ENCODE measurements around the gene DDO. TPM values are rescaled to one million over a fixed set of nuclear protein-coding genes. Genes with fewer than 3 reads are reported as not detected.
A peak's percentile ranks its signal among the peaks of the same experiment; 100 is the strongest.

Gene DDO
- total and polyA plus RNA-seq, 4 experiments from 2014 or later: not detected

GRCh38 chr6:110392727-110393126 lies 22.6 kb downstream of the DDO start:
- no peak for DNase-seq
- intact Hi-C loops (cut with micrococcal nuclease): no loop called here
- no peak overlapping the region for H3K27ac ChIP-seq (ENCODE audit: low read depth, low read length)
- no peaks in the 10 kb centered on the region for H3K36me3 Mint-ChIP-seq
- H3K36me3 ChIP-seq (ENCODE audit: insufficient read depth, low read length): no peaks in the 10 kb centered on the region
- no peak overlapping the region for H3K4me3 ChIP-seq (ENCODE audit: low read length in 2 of 2)
- H3K27me3 Mint-ChIP-seq: no peaks in the 10 kb centered on the region
- H3K9me3 Mint-ChIP-seq: no peaks in the 10 kb centered on the region
- no peaks in the 10 kb centered on the region for H3K9me3 ChIP-seq (ENCODE audit: control insufficient read depth in 1 of 2, low read length in 2 of 2)
- peaks cover 3 to 13% (median 11%) of the 10 kb centered on the region in 4 donors for H3K4me1 Mint-ChIP-seq
- H3K4me3 Mint-ChIP-seq: no peak overlapping the region
- no peaks in the 10 kb centered on the region for H3K4me1 ChIP-seq (ENCODE audit: insufficient read depth, low read length)
- H3K27me3 ChIP-seq (ENCODE audit: insufficient read depth, low read length): no peaks in the 10 kb centered on the region
- ChIA-PET POLR2A (ENCODE audit: partially characterized antibody) (no interaction called here), CTCF (ENCODE audit: partially characterized antibody) (interaction anchor here (0.8 to 5.8 kb wide), 5 partner anchors 12 to 690 kb away, joined by 3 to 53 read pairs (median 6); no protein-coding TSS in a partner anchor)
- no peak overlapping the region for H3K27ac Mint-ChIP-seq

DNA sequence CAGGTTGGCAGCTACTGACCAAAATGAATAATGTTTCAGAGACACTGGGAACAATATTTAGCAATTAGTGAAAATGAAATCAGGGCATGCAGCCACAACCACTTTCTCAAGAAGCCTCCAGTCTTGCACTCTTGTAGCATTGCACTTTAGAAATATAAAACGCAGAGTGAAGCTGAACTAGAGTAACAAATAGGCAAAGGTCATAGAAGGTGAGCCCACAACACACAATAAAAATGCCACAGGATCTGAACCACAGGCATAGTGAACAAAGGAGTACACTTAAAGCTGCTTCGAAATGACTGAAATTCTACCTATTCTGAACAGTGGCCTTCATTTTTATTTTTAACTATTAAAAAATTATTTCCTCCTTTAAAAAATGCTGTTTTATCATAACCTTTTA lies 25.0 kb downstream of the DDO start:
- no peaks in the 10 kb centered on the region for H3K36me3 Mint-ChIP-seq
- intact Hi-C loops (cut with micrococcal nuclease): loop anchor here (1.0 kb wide), 2 partner anchors 212 to 351 kb away; no protein-coding TSS in a partner anchor
- Histone ChIP-seq H3K4me3 (ENCODE audit: low read length in 2 of 2) (no peak overlapping the region), H3K27ac (ENCODE audit: low read depth, low read length) (no peak overlapping the region), H3K9me3 (ENCODE audit: control insufficient read depth in 1 of 2, low read length in 2 of 2) (no peaks in the 10 kb centered on the region), H3K36me3 (ENCODE audit: insufficient read depth, low read length) (no peaks in the 10 kb centered on the region), H3K27me3 (ENCODE audit: insufficient read depth, low read length) (no peaks in the 10 kb centered on the region), H3K4me1 (ENCODE audit: insufficient read depth, low read length) (no peaks in the 10 kb centered on the region)
- DNase-seq: no peak
- ChIA-PET CTCF (ENCODE audit: partially characterized antibody) (interaction anchor here (0.7 to 5.8 kb wide), 10 partner anchors 10 to 864 kb away, joined by 3 to 53 read pairs (median 4); partner anchors contain the start of genes CDC40 and WASF1), POLR2A (ENCODE audit: partially characterized antibody) (interaction anchor here (1.4 to 2.4 kb wide), 3 partner anchors 212 to 699 kb away, joined by 4 to 5 read pairs (median 4); partner anchors contain the start of genes AK9 and FIG4)
- no peak overlapping the region for H3K4me3 Mint-ChIP-seq
- no peaks in the 10 kb centered on the region for H3K9me3 Mint-ChIP-seq
- H3K27me3 Mint-ChIP-seq: no peaks in the 10 kb centered on the region
- H3K4me1 Mint-ChIP-seq: peaks cover 3 to 13% (median 11%) of the 10 kb centered on the region in 4 donors
- H3K27ac Mint-ChIP-seq: no peak overlapping the region

DNA sequence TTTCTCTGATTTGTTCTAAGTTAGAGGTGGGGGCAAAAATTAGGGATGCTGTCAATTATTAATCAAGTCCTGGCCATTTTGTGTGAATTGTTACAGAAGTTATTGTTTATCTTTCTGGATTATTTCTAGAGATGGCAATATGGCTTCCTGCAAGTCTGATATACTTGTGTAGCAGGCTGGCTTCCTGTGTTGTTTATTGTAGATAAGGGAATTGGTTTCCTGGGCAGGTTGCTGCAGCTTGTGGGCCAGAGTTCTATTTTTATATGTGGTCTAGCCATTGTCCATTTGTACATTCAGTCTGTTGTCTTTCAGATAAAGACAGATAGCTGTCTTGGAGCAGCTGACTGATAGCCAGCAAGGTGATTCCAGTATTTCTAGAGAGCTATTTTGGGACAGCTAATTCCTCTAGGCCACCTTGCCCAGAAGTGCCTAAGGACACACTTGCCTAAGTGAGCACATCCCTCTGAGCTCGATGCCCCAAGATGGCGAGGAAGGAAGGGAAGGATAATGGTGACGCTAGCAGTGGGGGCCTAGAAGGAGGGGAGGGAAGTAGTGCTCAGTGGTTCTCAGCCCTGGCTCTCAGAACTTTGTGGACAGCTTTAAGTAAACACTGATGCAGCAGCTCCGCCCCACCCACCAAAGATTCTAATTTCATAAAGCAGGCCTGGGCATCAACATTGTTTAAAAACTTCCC lies 25.5 kb downstream of the DDO start:
- Histone ChIP-seq H3K4me3 (ENCODE audit: low read length in 2 of 2) (no peak overlapping the region), H3K36me3 (ENCODE audit: insufficient read depth, low read length) (no peaks in the 10 kb centered on the region), H3K27me3 (ENCODE audit: insufficient read depth, low read length) (no peaks in the 10 kb centered on the region), H3K4me1 (ENCODE audit: insufficient read depth, low read length) (no peaks in the 10 kb centered on the region), H3K9me3 (ENCODE audit: control insufficient read depth in 1 of 2, low read length in 2 of 2) (no peaks in the 10 kb centered on the region), H3K27ac (ENCODE audit: low read depth, low read length) (no peak overlapping the region)
- Mint-ChIP-seq H3K27ac (peak overlapping the region in 2 of 7 donors; percentile 43 to 74), H3K4me3 (peak overlapping the region in 1 of 8 donors; percentile 7), H3K27me3 (no peaks in the 10 kb centered on the region), H3K36me3 (no peaks in the 10 kb centered on the region), H3K9me3 (no peaks in the 10 kb centered on the region), H3K4me1 (peaks cover 3 to 13% (median 11%) of the 10 kb centered on the region in 4 donors)
- POLR2A ChIA-PET (ENCODE audit: partially characterized antibody): interaction anchor here (1.4 to 2.4 kb wide), 3 partner anchors 211 to 699 kb away, joined by 4 to 5 read pairs (median 4); partner anchors contain the start of genes AK9 and FIG4
- intact Hi-C loops (cut with micrococcal nuclease): loop anchor here (1.0 kb wide), 2 partner anchors 212 to 351 kb away; no protein-coding TSS in a partner anchor
- DNase-seq: no peak
- CTCF ChIA-PET (ENCODE audit: partially characterized antibody): interaction anchor here (0.6 to 5.8 kb wide), 7 partner anchors 9 to 1753 kb away, joined by 3 to 53 read pairs (median 6); partner anchors contain the start of genes CDC40 and WASF1

DNA sequence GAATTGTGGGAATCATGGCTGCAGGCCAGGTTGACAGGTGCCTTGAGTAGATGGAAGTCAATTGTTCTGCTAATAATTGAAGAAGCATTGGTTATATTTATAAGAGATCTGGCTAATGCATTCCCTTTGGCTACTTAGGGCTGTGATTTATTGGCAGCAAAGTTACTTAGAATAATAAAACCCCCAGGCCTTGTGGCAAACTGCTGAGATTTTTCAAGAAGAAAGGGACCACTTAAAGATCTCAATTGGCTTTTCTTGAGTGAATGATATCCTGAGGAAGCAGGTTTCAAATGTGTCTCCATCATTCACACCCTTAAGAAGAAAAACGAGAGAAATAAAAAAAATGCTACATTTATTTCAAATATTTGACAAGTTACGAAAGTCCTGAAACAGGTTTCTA lies 27.4 kb downstream of the DDO start:
- intact Hi-C loops (cut with micrococcal nuclease): no loop called here
- POLR2A ChIA-PET (ENCODE audit: partially characterized antibody): no interaction called here
- no peaks in the 10 kb centered on the region for H3K36me3 Mint-ChIP-seq

GRCh38 chr6:110385458-110385863 lies 29.9 kb downstream of the DDO start:
- no peaks in the 10 kb centered on the region for H3K9me3 ChIP-seq (ENCODE audit: control insufficient read depth in 1 of 2, low read length in 2 of 2)
- Mint-ChIP-seq H3K27ac (no peak overlapping the region), H3K9me3 (peaks cover 0 to 4% (median 0%) of the 10 kb centered on the region in 8 donors), H3K27me3 (peaks cover 0 to 3% of the 10 kb centered on the region in 2 donors), H3K4me3 (no peak overlapping the region), H3K36me3 (no peaks in the 10 kb centered on the region), H3K4me1 (peaks cover 1 to 9% (median 7%) of the 10 kb centered on the region in 4 donors)
- no peaks in the 10 kb centered on the region for H3K27me3 ChIP-seq (ENCODE audit: insufficient read depth, low read length)
- intact Hi-C loops (cut with micrococcal nuclease): no loop called here
- H3K4me3 ChIP-seq (ENCODE audit: low read length in 2 of 2): no peak overlapping the region
- no peaks in the 10 kb centered on the region for H3K4me1 ChIP-seq (ENCODE audit: insufficient read depth, low read length)
- H3K27ac ChIP-seq (ENCODE audit: low read depth, low read length): no peak overlapping the region
- ChIA-PET POLR2A (ENCODE audit: partially characterized antibody) (no interaction called here), CTCF (ENCODE audit: partially characterized antibody) (interaction anchor here (0.9 to 1.7 kb wide), 4 partner anchors 8 to 346 kb away, joined by 3 to 5 read pairs (median 4); no protein-coding TSS in a partner anchor)
- H3K36me3 ChIP-seq (ENCODE audit: insufficient read depth, low read length): no peaks in the 10 kb centered on the region
- no peak for DNase-seq

More for the DNA sequence above, 27.4 kb downstream of the DDO start:
- Mint-ChIP-seq H3K9me3 (peaks cover 0 to 2% (median 0%) of the 10 kb centered on the region in 8 donors), H3K27me3 (no peaks in the 10 kb centered on the region), H3K4me3 (no peak overlapping the region), H3K4me1 (peaks cover 3 to 13% (median 11%) of the 10 kb centered on the region in 4 donors), H3K27ac (no peak overlapping the region)
- no peaks in the 10 kb centered on the region for H3K36me3 ChIP-seq (ENCODE audit: insufficient read depth, low read length)
- H3K27me3 ChIP-seq (ENCODE audit: insufficient read depth, low read length): no peaks in the 10 kb centered on the region
- DNase-seq: no peak
- H3K27ac ChIP-seq (ENCODE audit: low read depth, low read length): no peak overlapping the region
- H3K4me1 ChIP-seq (ENCODE audit: insufficient read depth, low read length): no peaks in the 10 kb centered on the region
- CTCF ChIA-PET (ENCODE audit: partially characterized antibody): interaction anchor here (4.6 kb wide), 1 partner anchor 349 kb away, joined by 53 read pairs; no protein-coding TSS in a partner anchor
- no peak overlapping the region for H3K4me3 ChIP-seq (ENCODE audit: low read length in 2 of 2)
- H3K9me3 ChIP-seq (ENCODE audit: control insufficient read depth in 1 of 2, low read length in 2 of 2): no peaks in the 10 kb centered on the region

DNA sequence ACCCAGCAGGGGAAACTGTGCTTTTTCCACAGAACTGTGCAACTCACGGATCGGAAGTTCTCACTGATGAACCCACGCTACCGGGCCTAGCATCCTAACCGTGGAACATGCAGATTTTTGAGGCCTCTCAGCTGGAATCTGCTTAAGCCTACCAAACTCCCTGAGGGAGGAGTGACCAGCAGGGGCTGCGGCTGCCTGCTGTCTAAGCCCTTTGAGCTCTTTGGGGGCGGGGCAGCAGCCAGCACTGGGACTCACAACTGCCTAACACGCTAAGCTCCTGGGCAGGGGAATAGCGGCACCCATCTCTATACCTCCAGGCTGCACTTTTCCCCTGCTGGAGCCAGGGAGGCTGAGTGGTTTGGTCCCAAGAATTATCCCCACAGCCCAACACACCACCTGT lies 36.8 kb downstream of the DDO start:
- Histone ChIP-seq H3K4me1 (ENCODE audit: insufficient read depth, low read length) (no peaks in the 10 kb centered on the region), H3K9me3 (ENCODE audit: control insufficient read depth in 1 of 2, low read length in 2 of 2) (no peaks in the 10 kb centered on the region), H3K27me3 (ENCODE audit: insufficient read depth, low read length) (no peaks in the 10 kb centered on the region), H3K4me3 (ENCODE audit: low read length in 2 of 2) (no peak overlapping the region), H3K27ac (ENCODE audit: low read depth, low read length) (no peak overlapping the region), H3K36me3 (ENCODE audit: insufficient read depth, low read length) (no peaks in the 10 kb centered on the region)
- intact Hi-C loops (cut with micrococcal nuclease): no loop called here
- Mint-ChIP-seq H3K36me3 (no peaks in the 10 kb centered on the region), H3K4me1 (no peaks in the 10 kb centered on the region), H3K27ac (no peak overlapping the region), H3K9me3 (peaks cover 0 to 2% (median 0%) of the 10 kb centered on the region in 8 donors), H3K4me3 (no peak overlapping the region), H3K27me3 (peaks cover 5 to 8% of the 10 kb centered on the region in 2 donors)
- POLR2A ChIA-PET (ENCODE audit: partially characterized antibody): no interaction called here
- no peak for DNase-seq
- CTCF ChIA-PET (ENCODE audit: partially characterized antibody): no interaction called here

GRCh38 chr6:110369066-110369465 lies 46.3 kb downstream of the DDO start:
- POLR2A ChIA-PET (ENCODE audit: partially characterized antibody): no interaction called here
- intact Hi-C loops (cut with micrococcal nuclease): no loop called here

More at GRCh38 chr6:110369066-110369465, 46.3 kb downstream of the DDO start:
- no peaks in the 10 kb centered on the region for H3K36me3 ChIP-seq (ENCODE audit: insufficient read depth, low read length)
- DNase-seq: no peak
- no peak overlapping the region for H3K4me3 ChIP-seq (ENCODE audit: low read length in 2 of 2)
- no peaks in the 10 kb centered on the region for H3K27me3 ChIP-seq (ENCODE audit: insufficient read depth, low read length)
- no peak overlapping the region for H3K27ac Mint-ChIP-seq
- H3K27ac ChIP-seq (ENCODE audit: low read depth, low read length): no peak overlapping the region
- no peaks in the 10 kb centered on the region for H3K36me3 Mint-ChIP-seq
- H3K9me3 ChIP-seq (ENCODE audit: control insufficient read depth in 1 of 2, low read length in 2 of 2): no peaks in the 10 kb centered on the region
- H3K27me3 Mint-ChIP-seq: peaks cover 15 to 20% of the 10 kb centered on the region in 2 donors
- H3K9me3 Mint-ChIP-seq: no peaks in the 10 kb centered on the region
- H3K4me1 Mint-ChIP-seq: peaks cover 4 to 13% (median 5%) of the 10 kb centered on the region in 4 donors
- H3K4me3 Mint-ChIP-seq: no peak overlapping the region
- CTCF ChIA-PET (ENCODE audit: partially characterized antibody): no interaction called here
- peaks cover 13% of the 10 kb centered on the region for H3K4me1 ChIP-seq (ENCODE audit: insufficient read depth, low read length)

All from CD4-positive, alpha-beta memory T cell (primary cell).